GM21447 (cell line): ENCODE measurements around the gene MARK1.

Experiments used
- ATAC-seq: cut with Tn5 transposase; IDR thresholded peaks from one replicate; pipeline ENCODE4 v1.9.1; 2021; ENCODE audit not compliant: unreplicated experiment

MARK1 gene

DNA sequence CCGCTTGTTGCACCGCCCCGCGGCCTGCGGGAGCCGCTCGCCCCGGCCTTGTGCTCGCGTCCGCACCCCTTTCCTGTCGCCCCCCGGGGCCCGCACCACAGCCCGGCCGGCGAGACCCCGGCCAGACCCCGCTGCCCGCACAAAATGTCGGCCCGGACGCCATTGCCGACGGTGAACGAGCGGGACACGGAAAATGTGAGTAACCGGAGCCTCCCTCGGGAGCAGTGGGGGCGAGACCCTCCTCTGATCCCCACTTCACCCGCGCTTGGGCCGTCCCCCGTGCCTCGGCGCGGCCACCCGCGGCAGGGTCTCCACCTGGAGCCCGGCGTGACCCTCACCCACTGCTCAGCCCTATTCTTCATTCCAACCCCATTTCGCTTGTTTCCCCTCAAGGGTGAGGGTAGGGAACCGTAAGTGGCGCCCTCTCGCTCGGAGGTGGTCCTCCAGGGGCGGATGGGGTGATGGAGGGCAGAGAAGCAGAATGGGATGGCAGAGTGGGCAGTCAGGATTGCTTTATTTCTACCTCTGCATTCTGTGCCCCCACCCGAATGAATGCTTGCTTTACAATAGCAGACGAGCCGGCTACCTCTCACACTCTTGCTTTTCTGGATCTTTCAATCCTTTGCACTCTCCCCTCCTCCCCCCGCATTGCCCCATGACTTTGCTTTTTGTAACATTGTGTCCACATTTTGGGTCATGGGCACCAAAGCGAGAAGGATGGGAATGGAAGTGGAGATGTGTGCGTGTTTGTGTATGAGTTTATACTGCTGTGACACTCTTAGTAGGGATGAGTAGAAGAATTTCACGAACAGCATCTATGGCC lies 954 bp downstream of the MARK1 start:
- no peak for ATAC-seq

DNA sequence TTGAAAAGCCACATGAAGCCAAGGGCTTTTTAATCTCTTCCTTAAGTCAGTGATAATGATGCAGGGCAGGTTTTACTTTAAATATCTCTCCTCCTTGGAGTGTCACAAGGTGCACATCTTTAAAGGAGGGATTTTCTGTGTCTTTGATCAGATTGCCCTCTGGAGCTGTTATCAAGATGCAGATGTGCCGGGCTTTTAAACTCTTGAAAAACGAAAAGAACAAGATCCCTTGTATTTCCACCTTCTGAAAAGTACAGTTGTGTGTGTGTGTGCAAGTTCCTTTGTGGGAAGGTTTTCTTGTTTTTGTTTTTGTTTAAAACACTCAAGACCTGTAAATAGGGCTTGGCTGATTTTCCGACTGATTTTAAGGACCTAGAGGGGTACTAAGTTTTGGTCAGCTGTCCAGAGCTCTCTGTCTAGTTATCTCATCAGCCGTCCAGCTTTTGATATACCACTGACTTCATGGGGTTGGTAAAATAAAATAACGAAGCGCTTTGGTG lies 1.6 kb downstream of the MARK1 start:
- no peak for ATAC-seq

DNA sequence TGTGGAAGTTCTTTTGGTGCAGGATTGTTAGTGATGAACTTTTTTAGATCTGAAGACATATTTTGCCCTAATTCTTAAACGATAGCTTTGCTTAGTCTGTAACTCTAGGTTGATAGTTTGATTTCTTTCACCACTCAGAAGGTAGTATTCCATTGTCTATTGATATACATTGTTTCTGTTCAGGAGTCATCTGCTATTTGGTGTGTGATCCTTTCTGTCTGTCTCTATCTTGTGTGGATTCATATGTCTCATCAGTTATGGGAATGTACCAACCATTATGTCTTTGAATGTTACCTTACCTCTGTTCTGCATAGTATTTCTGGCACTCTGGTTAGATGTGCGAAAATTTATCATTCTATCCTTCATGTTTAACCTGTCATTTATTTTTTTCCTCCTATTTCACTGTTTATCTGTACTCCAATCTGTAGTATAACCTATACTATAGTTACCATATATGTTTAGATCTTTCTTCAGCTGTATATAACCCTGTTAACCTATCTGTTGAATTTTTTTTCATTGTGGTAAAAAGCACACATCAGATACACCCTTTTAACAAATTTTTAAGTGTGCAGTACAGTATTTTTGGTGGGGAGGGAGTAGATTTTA lies 5.7 kb downstream of the MARK1 start:
- no peak for ATAC-seq

DNA sequence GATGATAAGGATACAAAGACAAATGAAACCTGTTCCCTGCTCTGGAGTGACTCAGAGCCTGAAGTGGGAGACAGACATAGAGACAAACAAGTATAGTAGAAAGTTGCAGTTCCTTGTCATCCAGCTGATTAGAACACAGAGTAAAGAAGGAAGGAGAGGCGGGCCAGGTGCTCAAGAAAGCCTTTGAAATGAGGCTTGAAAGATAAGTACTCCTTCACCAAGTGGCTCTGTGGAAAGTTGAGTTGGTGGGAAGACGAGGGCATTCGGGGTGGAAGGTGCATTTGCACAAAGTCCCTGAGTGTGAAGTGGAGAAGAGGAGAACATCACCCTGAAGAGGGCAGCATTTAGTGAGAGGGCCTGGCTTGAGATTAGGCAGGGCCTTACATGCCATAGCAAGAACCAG lies 17.0 kb downstream of the MARK1 start:
- no peak for ATAC-seq

DNA sequence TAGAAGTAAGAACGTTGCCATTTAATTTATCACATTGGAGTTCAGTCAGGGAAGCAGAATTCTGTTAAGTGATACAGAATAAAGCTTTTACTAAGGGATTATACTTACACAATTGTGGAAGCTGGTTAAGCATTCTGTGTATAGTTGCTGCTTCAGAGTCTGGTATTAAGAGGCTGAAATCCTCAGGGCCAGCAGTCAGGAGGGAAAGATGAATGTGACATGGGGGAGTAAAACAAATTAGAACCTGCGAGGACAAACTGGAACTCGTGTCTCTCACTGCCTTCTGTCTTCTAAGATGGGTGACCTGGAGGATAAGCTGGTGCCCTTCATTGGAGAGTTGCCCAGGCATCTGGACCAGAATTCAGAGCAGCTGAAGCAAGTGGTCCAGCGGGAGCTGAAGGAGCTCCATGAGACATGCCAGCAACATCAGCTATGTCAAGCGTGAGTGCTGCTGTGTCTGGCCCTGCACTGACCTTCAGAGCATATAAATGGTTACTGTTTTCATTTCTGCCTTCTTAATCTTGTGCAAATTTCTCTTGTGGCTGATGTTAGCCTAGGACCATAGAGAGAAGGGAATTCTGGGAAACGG lies 23.0 kb downstream of the MARK1 start:
- no peak for ATAC-seq

DNA sequence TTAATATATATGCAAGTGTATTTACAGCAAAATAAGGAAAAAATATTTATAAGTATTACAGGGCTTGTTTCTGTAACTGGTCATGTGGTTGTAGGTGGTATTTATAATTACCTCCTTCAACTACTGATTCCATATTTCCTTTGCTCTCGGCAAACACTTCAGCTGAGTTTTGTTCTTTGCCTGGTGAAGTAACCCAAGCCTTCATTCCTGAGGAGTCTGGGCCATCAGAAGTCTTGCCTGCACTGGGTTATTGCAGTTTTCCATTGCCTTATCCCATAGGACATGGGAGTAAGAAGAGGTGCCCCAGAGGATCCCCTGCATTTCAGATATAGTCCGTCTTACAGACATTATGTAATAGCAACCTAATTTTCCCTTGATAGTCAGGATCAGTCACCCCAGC lies 23.8 kb downstream of the MARK1 start:
- ATAC-seq, result no peak

DNA sequence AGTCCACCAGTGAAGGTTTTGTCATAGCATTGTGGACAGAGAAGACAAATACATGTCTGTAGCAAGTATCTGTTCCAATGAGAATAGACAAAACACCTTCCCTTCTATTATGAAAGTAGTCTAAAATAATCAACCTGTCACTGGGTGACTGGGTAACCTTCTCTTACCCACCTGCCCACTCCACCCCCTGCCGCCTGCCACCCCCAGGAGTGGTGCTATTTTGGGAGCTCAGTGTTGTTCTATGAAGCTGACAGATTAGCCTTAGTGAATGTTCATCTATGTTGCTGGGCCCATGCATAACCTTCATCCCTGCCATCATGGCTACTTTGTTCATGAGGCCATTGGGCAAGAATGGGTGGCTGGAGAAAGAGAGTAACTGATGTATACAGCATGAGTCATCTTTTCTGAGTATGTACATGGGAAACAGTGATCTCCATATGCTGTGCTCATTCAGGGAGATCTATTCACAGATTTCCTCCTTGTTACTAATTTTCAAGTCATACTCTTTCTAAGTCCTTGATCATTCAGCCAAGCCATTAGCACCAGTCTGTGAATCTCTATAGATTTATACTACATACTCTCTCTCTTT lies 24.8 kb downstream of the MARK1 start:
- no peak for ATAC-seq

DNA sequence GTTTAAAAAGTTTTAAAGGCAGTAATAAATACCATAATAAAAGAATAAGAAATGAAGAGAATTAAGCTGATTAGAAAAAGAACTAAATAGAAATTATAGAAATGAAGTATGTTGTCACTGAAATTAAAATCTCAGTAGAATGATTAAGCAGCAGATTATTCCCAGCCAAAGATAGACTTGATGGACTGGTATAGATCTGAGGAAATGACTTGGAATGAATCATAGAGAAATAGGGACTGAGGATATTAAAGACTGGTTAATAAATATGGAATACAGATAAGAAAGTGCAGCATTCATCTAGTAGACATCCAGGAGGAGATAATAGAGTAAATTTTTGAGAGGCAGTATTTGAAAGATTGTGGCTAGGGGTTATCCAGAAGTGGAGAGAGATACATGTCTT lies 28.7 kb downstream of the MARK1 start:
- ATAC-seq, result no peak

DNA sequence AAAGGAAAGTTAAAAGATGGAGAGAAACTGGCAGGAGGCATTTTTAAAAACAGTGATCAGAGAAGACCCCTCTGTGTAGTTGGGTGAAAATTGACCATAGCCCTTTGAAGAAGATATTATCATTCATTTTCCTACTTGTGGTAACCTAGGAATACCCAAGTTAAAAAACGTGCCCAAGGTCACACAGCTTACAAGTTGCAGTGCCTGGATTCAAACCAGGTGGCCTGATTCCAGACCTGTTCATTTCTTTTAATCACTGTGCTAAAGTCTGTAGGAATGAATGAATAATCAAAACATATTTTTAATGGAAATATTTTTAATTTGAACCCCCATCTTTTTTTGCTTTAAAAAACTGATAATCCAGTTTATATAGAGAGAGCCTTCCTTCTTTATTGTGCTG lies 35.6 kb downstream of the MARK1 start:
- no peak for ATAC-seq

DNA sequence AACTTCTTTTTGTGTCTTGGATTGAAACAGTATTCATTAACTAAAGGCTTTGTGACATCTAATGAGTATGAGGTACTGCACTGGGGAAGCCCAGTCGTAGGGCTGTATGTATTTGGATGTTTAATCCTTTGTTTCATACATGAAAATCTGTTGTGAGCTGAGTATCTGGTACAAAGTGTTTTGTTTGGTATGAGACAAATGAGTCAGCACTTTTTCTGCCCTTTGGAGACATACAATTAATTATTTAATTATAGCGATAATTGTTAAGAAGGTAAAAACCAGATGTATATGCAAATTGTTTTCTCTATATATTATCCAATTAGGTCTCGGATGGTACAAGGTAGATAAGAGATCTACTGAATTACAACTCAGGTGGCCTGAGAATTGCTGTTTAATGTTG lies 36.3 kb downstream of the MARK1 start:
- ATAC-seq, result no peak

DNA sequence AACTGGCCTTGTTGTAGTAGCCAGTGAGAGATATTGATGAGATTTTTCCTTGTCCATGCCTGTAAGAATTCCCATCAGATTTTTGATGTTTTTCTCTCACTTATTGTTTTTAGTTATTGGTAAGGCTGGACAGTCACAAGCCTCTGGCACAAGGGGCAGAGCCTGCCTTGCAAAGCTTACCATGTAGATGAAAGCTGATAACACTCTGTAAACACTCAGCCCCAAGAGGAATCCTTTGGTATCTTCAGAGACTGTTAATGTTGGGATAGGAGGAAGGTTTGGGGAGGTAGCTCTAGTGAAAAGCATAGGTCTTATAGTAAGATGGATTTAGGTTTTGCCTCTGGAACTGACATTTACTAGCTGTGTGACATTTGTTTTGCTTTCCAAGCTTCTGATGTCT lies 37.7 kb downstream of the MARK1 start:
- ATAC-seq, result no peak

DNA sequence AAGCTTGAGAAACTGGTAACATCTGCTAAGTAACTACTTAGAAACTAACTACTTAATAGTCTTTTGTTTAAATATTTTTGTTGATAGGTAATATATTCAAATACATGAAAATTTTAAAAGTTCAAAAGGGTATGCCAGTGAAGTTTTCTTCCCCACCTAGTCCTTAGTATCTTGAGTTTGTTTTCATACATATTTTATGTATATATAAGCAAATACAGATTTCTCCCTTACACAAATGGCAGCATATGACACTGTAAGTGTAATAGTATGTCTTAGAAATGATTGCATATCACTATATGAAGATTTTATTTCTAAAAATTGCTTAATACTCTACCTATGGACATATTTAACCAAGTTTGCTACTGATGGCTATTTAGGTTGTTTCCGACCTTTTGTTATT lies 38.9 kb downstream of the MARK1 start:
- ATAC-seq, result no peak

DNA sequence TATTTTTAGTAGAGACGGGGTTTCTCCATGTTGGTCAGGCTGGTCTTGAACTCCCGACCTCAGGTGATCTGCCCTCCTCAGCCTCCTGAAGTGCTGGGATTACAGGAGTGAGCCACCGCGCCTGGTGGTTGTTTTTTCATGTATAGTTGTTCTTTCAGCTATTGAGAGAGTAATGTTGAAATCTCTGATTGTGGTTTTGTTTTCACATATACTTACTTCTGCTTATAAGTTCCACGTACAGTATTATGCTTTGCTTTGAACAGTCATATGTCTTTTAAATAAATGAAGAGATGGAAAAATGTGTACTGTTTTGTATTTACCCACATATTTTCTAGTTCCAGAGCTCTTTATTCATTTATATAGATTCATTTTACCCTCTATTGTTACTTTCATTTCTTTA lies 44.5 kb downstream of the MARK1 start:
- no peak for ATAC-seq

DNA sequence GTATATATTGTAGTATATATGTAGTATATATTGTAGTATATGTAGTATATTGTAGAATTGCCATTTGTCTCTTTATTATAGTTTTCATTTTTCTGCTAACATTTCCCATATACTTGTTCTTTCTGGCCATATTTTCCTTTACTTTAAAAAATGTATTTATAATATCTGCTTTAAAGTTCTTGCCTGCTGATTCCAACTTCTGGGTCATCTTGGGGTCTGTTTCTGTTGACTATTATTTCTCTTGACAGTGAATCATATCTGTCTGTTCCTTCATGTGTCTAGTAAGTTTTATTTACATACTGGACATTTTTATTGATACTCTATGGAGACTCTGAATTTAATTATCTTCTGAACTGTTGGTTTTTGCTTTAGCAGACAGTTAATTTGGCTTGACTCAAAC lies 45.9 kb downstream of the MARK1 start:
- no peak for ATAC-seq

DNA sequence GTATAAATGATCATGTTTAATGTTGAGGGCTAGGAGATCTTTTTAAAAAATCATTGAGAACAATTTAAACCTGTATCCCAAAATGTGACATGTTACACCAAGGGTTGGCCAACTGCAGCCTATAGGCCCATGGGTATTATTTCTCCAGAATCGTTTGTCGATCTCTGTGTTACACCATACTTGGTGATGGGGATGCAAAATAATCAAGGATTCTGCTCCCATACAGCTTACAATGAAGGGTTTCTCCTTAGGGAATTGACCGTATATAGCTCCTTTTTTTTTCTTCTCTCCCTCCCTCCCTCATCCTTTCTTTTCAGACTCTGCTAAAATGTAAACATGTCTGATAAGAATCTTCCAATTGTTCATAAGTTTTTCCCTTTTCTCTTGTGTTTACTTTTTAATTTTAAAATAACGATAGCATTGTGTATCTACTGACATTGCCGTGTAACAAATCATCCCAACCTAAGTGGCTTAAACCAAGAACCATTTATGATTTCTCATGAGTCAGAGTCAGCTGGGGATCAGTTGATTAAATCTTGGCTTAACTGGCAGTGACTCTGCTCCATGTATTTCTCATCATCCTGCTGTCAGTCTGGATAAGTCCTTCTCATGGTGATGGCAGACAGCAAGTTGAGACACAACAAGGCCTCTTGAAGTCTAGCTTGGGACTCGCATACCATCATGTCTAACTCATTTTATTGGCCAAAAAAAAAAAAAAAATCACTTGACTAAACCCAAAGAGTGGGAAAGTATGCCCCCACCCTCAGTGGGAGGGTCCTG lies 48.0 kb downstream of the MARK1 start:
- ATAC-seq, result no peak

DNA sequence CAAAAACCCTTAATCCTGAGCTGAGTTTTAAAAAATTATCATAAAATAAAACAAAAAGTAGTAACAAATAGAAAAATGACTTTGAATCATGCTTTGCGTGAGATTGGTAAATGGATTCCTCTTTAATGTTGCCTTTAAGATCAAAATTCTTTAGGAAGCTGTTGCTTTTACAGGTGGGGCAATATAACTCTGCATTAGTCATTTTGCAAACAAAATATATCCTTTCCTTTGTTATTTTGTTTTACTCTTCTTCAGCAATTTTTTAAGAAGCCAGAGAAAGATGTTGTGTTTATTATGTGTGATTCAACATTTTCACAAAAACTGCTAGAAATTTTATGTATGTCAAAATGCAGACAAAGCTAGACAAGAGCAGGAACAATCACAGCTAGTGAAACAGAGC lies 50.0 kb downstream of the MARK1 start:
- no peak for ATAC-seq

DNA sequence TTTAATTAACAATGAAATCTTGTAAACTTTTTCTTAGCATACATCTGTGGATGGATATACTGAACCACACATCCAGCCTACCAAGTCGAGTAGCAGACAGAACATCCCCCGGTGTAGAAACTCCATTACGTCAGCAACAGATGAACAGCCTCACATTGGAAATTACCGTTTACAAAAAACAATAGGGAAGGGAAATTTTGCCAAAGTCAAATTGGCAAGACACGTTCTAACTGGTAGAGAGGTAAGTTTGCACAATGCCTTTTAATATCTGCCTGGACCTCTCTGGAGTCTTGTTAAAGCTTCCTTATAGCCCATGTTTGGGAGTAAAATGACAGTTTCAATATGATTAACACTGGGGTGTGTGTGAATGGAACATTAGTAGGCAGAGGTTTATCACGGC lies 51.4 kb downstream of the MARK1 start:
- no peak for ATAC-seq

DNA sequence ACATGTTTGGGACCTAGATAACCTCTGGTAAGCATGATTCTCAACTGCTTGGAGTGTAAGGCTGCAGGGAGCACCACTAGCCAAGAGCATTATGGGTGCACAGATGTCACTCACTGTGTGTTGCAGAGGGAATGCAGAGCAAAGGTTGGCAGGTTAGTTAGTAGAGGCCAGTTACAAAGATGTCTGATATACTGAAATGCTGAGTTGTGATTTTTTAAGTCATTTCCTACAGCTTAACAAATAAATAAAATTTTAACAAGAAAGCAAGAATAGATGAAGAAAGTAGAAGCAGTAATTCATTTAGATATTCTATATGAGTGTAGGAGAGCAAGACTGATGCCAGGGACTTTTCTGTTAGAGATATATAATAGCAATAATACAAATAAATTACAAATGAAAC lies 64.8 kb downstream of the MARK1 start:
- ATAC-seq, result no peak

DNA sequence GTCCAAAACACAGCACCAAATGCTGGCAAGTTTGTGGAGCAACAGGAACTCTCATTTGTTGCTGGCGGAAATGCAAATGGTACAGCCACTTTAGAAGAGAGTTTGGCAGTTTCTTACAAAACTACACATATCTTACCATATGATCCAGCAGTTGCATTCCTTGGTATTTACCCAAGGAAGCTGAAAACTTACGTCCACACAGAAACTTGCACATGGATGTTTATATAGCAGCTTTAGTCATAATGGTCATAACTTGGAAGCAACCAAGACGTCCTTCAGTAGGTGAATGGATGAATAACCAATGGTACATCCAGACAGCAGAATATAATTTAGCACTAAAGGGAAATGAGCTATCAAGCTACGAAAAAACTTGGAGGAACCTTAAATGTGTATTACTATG lies 66.4 kb downstream of the MARK1 start:
- ATAC-seq, result no peak

DNA sequence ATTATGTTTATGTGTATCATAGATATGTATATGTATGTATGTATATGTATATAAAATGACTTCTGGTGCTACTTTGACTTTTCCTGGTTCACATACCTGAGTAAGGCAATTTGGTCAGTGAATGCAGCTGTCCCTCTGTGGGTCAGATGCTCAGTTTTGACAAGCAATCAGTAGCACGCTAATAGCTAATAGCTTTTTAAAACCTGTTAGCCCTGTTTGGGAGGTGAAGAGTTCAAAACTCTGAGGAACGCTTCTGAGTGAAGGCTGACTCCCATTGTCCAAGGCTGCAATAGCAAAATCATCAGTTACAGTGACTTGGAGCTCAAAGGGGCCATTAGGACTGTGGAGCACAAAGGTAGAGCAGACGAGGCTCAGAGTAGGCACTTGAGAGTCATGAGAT lies 67.2 kb downstream of the MARK1 start:
- ATAC-seq, result no peak

DNA sequence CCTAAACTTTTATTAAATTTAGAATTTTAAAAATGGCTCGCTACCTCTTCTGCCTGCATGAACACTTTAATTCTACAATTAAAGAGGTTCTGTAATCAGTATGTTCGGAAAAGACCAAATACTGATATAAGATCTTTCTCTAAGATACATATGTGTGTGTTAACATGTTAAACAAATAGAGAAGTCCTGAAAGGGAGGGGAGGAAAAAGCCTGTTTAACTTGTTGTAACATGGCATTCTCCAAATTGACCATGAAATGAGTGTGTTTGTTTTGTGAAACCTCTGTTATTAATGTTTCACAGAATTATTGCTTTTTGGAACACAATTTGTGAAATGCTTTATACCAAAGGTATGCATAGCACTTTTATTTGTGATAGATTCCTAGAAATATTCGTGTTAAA lies 77.0 kb downstream of the MARK1 start:
- no peak for ATAC-seq
